ENCODE data around the gene SOX13. TPM values are rescaled to one million over a fixed set of nuclear protein-coding genes. Genes with fewer than 3 reads are reported as not detected.
"Not testable (repeated sequence)": the region's sequence is repeated elsewhere in the genome, so short reads cannot be mapped to it uniquely, and the experiment has no call there.

The SOX13 gene
- total RNA-seq, 4 donors from 2014 or later = 51.8 to 108 (median 105) TPM

DNA sequence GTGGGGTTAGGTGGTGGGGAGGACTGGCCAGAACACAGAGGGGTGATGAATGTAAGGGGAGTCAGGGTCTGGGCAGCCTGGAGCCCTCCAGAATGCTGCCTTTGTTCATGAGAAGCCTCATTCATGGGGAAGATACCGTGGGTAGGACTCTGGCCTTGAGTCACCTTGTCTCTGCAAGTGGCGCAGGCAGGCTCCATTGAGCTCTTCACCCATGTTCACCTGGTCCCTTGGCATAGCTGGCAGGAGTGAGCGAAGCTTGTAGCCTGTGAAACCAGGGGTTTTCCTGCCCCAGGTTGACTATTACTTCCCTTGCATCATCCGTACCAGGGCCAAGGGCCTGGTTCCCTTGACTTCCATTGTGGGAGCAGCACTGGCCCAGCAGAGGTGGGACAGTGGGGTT lies 25.8 kb downstream of the SOX13 start:
- DNase-seq (ENCODE audit: low spot score in 2 of 2) = no peak
- Histone ChIP-seq H3K27ac (peak overlapping the region in 1 of 4 donors; percentile 20), H3K27me3 (no peaks in the 10 kb centered on the region), H3K36me3 (no peaks in the 10 kb centered on the region), H3K4me3 (no peak overlapping the region), H3K4me1 (peaks cover 0 to 88% (median 43%) of the 10 kb centered on the region in 4 donors), H3K9me3 (no peaks in the 10 kb centered on the region)
- TF ChIP-seq, protein P1, sequence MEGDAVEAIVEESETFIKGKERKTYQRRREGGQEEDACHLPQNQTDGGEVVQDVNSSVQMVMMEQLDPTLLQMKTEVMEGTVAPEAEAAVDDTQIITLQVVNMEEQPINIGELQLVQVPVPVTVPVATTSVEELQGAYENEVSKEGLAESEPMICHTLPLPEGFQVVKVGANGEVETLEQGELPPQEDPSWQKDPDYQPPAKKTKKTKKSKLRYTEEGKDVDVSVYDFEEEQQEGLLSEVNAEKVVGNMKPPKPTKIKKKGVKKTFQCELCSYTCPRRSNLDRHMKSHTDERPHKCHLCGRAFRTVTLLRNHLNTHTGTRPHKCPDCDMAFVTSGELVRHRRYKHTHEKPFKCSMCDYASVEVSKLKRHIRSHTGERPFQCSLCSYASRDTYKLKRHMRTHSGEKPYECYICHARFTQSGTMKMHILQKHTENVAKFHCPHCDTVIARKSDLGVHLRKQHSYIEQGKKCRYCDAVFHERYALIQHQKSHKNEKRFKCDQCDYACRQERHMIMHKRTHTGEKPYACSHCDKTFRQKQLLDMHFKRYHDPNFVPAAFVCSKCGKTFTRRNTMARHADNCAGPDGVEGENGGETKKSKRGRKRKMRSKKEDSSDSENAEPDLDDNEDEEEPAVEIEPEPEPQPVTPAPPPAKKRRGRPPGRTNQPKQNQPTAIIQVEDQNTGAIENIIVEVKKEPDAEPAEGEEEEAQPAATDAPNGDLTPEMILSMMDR (IDR thresholded peaks at IDR 0.05) = no peak
- no peak for TF ChIP-seq POLR2A (IDR thresholded peaks at IDR 0.05)
- no peak for TF ChIP-seq EP300 (IDR thresholded peaks at IDR 0.05)
- WGBS, 2 donors = 86 to 87% methylated on average over 4 of the region's 4 CpGs

DNA sequence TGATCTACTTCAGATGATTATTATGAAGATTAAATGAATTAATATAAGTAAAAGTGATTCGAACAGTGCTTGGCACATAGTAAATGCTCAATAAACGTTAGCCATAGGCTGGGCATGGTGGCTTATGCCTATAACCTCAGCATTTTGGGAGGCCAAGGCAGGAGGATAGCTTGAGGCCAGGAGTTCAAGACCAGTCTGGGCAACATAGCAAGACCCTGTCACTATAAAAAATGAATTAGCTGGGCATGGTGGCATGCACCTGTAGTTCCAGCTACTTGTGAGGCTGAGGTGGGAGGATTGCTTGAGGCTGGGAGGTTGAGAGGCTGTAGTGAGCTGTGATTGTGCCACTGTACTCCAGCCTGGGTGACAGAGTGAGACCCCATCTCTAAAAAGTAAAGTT lies 26.8 kb downstream of the SOX13 start:
- peaks cover 0 to 88% (median 43%) of the 10 kb centered on the region in 4 donors for H3K4me1 ChIP-seq
- WGBS, 2 donors = 88 to 89% methylated on average over 2 of the region's 2 CpGs

DNA sequence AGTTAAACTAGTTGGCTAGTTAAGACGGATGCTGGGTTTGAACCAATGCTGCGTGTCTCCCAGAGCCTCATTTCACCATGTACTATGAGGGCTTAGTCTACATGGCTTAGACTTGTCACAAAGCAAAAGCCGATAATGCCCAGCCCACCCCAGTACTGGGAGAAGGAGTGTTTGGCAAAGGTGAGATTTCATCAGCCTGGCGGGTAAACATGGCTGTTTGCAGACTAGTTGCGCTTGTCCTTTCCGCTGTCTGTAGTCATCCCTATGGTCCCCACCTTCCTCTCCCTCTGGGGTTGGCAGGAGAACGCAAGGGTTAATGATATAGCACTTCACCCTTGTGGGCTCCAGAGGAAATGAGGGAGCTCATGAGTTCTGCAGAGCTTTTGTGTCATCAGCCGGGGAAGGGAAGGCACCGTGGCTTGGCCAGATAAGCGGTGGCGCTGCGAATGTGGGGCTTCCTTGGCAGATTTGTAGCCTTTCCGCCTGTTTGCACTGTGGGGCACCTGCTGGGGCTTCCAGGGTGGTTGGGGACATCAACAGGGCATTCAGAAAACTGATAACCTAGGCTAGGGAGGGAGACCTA lies 29.2 kb downstream of the SOX13 start:
- WGBS, 2 donors = 50 to 58% methylated on average over 13 of the region's 13 CpGs
- Histone ChIP-seq H3K36me3 (peaks cover 0 to 7% (median 0%) of the 10 kb centered on the region in 3 donors), H3K4me3 (no peak overlapping the region), H3K4me1 (peaks cover 0 to 83% (median 40%) of the 10 kb centered on the region in 4 donors), H3K9me3 (no peaks in the 10 kb centered on the region), H3K27ac (peak overlapping the region in 2 of 4 donors; percentile 70 to 84), H3K27me3 (no peaks in the 10 kb centered on the region)
- TF ChIP-seq, protein P1 (IDR thresholded peaks at IDR 0.05) = no peak
- TF ChIP-seq EP300 (IDR thresholded peaks at IDR 0.05) = no peak
- TF ChIP-seq POLR2A (IDR thresholded peaks at IDR 0.05) = no peak
- DNase-seq (ENCODE audit: low spot score in 2 of 2) = no peak

More for the DNA sequence above, 26.8 kb downstream of the SOX13 start:
- H3K4me3 ChIP-seq; H3K9me3 ChIP-seq; H3K36me3 ChIP-seq; DNase-seq (ENCODE audit: low spot score in 2 of 2); H3K27me3 ChIP-seq: not testable (repeated sequence)
- peak overlapping the region in 1 of 4 donors; percentile 20 for H3K27ac ChIP-seq

DNA sequence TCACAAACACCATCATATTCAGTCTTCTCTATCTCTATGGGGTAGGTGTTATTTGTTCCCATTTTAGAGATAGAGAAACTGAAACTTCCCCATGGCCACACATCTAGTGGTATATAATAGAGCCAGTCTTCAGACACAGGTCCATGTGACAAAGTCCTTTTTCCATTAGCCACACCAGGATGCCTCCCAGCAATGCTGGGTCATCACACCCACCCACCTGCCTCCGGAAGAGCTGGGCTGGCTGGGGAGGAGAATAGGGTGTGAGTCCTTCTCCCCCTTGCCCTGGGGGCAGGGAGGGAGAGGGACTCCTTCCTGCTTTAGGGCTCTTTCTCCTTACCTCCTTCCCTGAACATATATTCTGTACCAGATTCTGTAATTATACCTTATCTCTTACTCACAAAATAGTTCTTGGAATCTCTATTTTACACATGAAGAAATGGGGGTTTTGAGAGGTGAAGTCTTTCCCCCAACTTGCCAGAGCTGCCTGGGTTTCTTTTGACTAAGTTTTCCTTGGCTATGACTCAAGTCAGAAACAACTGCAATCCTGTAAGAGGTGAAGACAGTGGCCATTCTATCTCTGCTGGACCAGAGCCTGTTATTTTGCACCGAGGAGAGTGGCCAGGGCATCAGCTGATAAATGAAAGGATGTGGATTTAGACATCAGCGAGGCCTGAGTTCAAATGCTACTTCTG lies 30.0 kb downstream of the SOX13 start:
- TF ChIP-seq POLR2A (IDR thresholded peaks at IDR 0.05) (no peak), EP300 (IDR thresholded peaks at IDR 0.05) (no peak)
- TF ChIP-seq, protein P1 (IDR thresholded peaks at IDR 0.05) = no peak
- 26 to 27% methylated on average over 3 of the region's 3 CpGs for WGBS, 2 donors

GRCh38 chr1:204103431-204103741 lies 30.5 kb downstream of the SOX13 start:
- H3K27ac ChIP-seq = peak overlapping the region in 2 of 4 donors; percentile 70 to 84
- H3K9me3 ChIP-seq = no peaks in the 10 kb centered on the region
- no peaks in the 10 kb centered on the region for H3K27me3 ChIP-seq
- WGBS, 2 donors = 30 to 33% methylated on average over 2 of the region's 2 CpGs
- TF ChIP-seq EP300 (IDR thresholded peaks at IDR 0.05) = no peak
- TF ChIP-seq, protein P1 (IDR thresholded peaks at IDR 0.05) = no peak
- no peak for TF ChIP-seq POLR2A (IDR thresholded peaks at IDR 0.05)
- no peak for DNase-seq (ENCODE audit: low spot score in 2 of 2)
- H3K4me1 ChIP-seq = peaks cover 0 to 86% (median 44%) of the 10 kb centered on the region in 4 donors
- peaks cover 0 to 8% (median 0%) of the 10 kb centered on the region in 3 donors for H3K36me3 ChIP-seq
- no peak overlapping the region for H3K4me3 ChIP-seq

More for the DNA sequence above, 30.0 kb downstream of the SOX13 start:
- peaks cover 0 to 8% (median 0%) of the 10 kb centered on the region in 3 donors for H3K36me3 ChIP-seq
- H3K4me3 ChIP-seq = no peak overlapping the region
- H3K27me3 ChIP-seq = no peaks in the 10 kb centered on the region
- DNase-seq (ENCODE audit: low spot score in 2 of 2) = no peak
- no peaks in the 10 kb centered on the region for H3K9me3 ChIP-seq
- H3K4me1 ChIP-seq = peaks cover 0 to 86% (median 42%) of the 10 kb centered on the region in 4 donors
- H3K27ac ChIP-seq = peak overlapping the region in 2 of 4 donors; percentile 70 to 84

Measured in tibial nerve (tissue), 4 donors.